Skeletal muscle tissue (tissue), 4 donors: Measurements from ENCODE around the gene KIZ. TPM values are rescaled to one million over a fixed set of nuclear protein-coding genes. Genes with fewer than 3 reads are reported as not detected.

ENCODE experiments used
- H3K27ac ChIP-seq: one replicate; pipeline ENCODE4 v1.7.0; 2013; ENCODE audit warnings: mild to moderate bottlenecking, low read depth, low read length, inconsistent platforms
- H3K27me3 ChIP-seq, 3 donors: one replicate each; pipeline ENCODE4 v1.7.0; 2013; ENCODE audit warnings: low read length in 3 of 3; ENCODE audit not compliant: control insufficient read depth in 3 of 3, insufficient read depth in 3 of 3
- H3K36me3 ChIP-seq, 3 donors: one replicate each; pipeline ENCODE4 v1.7.0; 2013; ENCODE audit warnings: low read length in 3 of 3; ENCODE audit not compliant: control insufficient read depth in 3 of 3, insufficient read depth in 3 of 3
- H3K4me1 ChIP-seq, 3 donors: one replicate each; pipeline ENCODE4 v1.7.0; 2013; ENCODE audit warnings: low read length in 3 of 3, mild to moderate bottlenecking in 3 of 3; ENCODE audit not compliant: control insufficient read depth in 3 of 3, insufficient read depth in 3 of 3
- H3K4me3 ChIP-seq, 3 donors: one replicate each; pipeline ENCODE4 v1.7.0; 2013; ENCODE audit warnings: low read length in 3 of 3
- H3K9ac ChIP-seq, 3 donors: one replicate each; pipeline ENCODE4 v1.7.0; 2013; ENCODE audit warnings: low read length in 3 of 3, mild to moderate bottlenecking in 3 of 3, moderate library complexity in 2 of 3, low read depth in 1 of 3
- H3K9me3 ChIP-seq, 3 donors: one replicate each; pipeline ENCODE4 v1.7.0; 2013; ENCODE audit warnings: low read length in 3 of 3; ENCODE audit not compliant: control insufficient read depth in 3 of 3
- total RNA-seq: library from RNA; depleted of rRNA; stranded (reverse); fragments of >200 nt; gene quantifications from one replicate; pipeline ENCODE4 v1.2.3, GENCODE V29; 2014
- donor health status: Osteomylitis.

The KIZ gene
- total RNA-seq, 1 donor from 2014 or later = 8.9 TPM

DNA sequence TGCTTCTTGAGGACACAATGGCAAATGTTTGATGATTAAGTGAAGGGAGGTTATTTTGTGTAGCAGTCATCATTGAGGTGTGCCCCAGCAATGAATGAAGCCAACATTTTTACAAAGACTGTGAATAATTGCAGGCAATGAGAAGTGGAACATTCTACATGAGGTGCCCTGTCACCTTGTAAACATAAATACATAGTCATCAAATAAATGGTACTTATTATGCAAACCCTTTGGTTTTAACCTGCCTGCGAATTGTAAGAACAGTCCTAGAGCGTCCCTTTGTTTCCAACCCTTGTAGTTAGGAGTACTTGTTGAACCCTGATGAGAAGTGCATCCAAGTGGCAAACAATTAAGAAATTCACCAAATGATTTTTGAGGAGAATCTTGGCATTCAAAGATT is 7.1 kb upstream of the KIZ start:
- no peak overlapping the region for H3K9ac ChIP-seq
- H3K36me3 ChIP-seq = no peaks in the 10 kb centered on the region
- no peak overlapping the region for H3K27ac ChIP-seq
- H3K4me3 ChIP-seq = no peak overlapping the region
- H3K27me3 ChIP-seq = peaks cover 0 to 11% (median 2%) of the 10 kb centered on the region in 3 donors
- H3K9me3 ChIP-seq = no peaks in the 10 kb centered on the region
- H3K4me1 ChIP-seq = no peaks in the 10 kb centered on the region

GRCh38 chr20:21124190-21124589 is 1.7 kb upstream of the KIZ start:
- Histone ChIP-seq H3K27me3 (no peaks in the 10 kb centered on the region), H3K9ac (no peak overlapping the region), H3K36me3 (no peaks in the 10 kb centered on the region), H3K4me3 (no peak overlapping the region), H3K27ac (no peak overlapping the region), H3K4me1 (peaks cover 4 to 11% (median 6%) of the 10 kb centered on the region in 3 donors), H3K9me3 (no peaks in the 10 kb centered on the region)

DNA sequence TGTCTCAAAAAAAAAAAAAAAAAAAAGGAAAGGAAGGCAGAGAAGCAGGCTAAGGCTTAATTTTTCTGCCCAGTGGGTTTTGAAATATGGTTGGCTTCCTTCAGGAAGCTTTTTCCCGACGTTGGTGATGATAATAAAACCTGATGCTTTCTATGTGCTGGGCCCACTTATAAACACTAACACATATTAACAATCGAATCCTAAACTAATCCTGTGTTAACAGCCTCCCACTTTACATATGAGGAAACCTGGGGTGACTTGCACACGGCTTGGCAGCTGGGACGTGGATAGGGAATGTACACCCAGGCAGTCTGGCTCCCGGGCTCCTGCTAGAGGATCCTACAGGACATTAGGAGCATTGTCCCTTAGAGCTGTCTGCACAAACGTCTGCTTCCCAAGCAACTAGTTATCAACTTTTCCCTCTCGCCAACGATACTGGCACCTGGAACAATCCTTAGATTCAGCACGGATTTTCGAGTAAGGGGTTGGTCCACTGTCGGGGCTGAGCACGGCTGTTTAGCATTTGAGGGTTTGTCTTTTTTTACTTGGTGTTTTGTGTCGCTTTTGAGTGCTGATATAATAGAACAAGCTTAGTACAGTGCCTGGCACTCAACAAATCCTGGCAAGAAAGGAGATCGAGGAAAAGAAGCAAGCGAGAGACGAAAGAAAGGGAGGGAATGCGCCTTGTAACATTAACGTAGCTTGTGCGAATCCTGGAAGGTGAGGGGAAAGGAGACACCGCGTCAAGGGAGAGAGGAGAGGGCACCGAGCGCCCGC is 622 bp upstream of the KIZ start:
- H3K36me3 ChIP-seq = peaks cover 0 to 5% (median 0%) of the 10 kb centered on the region in 3 donors
- peak overlapping the region; percentile 68 to 95 (median 87) for H3K4me3 ChIP-seq
- peak overlapping the region; percentile 70 to 89 (median 80) for H3K9ac ChIP-seq
- no peaks in the 10 kb centered on the region for H3K27me3 ChIP-seq
- no peaks in the 10 kb centered on the region for H3K9me3 ChIP-seq
- H3K27ac ChIP-seq = peak overlapping the region; percentile 86
- peaks cover 6 to 11% (median 7%) of the 10 kb centered on the region in 3 donors for H3K4me1 ChIP-seq

DNA sequence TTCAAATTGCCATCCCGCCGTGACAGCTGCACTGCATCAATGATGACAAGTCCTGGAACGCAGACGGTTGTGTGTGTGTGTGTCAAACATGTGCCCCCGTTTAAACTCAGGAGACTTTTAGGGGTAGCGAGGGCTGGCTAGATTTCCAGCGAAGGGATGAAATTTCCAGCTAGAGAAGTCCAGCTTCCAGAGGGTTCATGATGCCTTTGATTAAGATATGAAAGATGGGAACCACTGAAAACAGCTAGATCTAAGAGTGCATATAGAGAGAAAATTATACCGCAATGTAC is 644 bp downstream of the KIZ start:
- Histone ChIP-seq H3K4me3 (peak overlapping the region; percentile 78 to 89 (median 86)), H3K27me3 (no peaks in the 10 kb centered on the region), H3K27ac (peak overlapping the region; percentile 86), H3K36me3 (peaks cover 0 to 6% (median 0%) of the 10 kb centered on the region in 3 donors), H3K4me1 (peaks cover 6 to 11% (median 7%) of the 10 kb centered on the region in 3 donors), H3K9ac (peak overlapping the region; percentile 78 to 88 (median 81)), H3K9me3 (no peaks in the 10 kb centered on the region)

GRCh38 chr20:21127201-21127981 is 1.5 kb downstream of the KIZ start:
- peaks cover 0 to 6% (median 0%) of the 10 kb centered on the region in 3 donors for H3K36me3 ChIP-seq
- peaks cover 6 to 11% (median 7%) of the 10 kb centered on the region in 3 donors for H3K4me1 ChIP-seq
- no peaks in the 10 kb centered on the region for H3K27me3 ChIP-seq
- H3K9me3 ChIP-seq = no peaks in the 10 kb centered on the region
- H3K9ac ChIP-seq = peak overlapping the region in 1 of 3 donors; percentile 12
- peak overlapping the region in 1 of 3 donors; percentile 86 for H3K4me3 ChIP-seq
- H3K27ac ChIP-seq = no peak overlapping the region

- H3K27ac ChIP-seq = no peak overlapping the region
- H3K4me3 ChIP-seq = no peak overlapping the region
- no peaks in the 10 kb centered on the region for H3K27me3 ChIP-seq
- no peak overlapping the region for H3K9ac ChIP-seq
- H3K36me3 ChIP-seq = peaks cover 0 to 6% (median 3%) of the 10 kb centered on the region in 3 donors
- no peaks in the 10 kb centered on the region for H3K9me3 ChIP-seq
- H3K4me1 ChIP-seq = peaks cover 10 to 18% (median 11%) of the 10 kb centered on the region in 3 donors
Observed at GRCh38 chr20:21129861-21130260, 4.0 kb downstream of the KIZ start.

GRCh38 chr20:21133404-21133803 is 7.5 kb downstream of the KIZ start:
- H3K27ac ChIP-seq = no peak overlapping the region
- no peaks in the 10 kb centered on the region for H3K27me3 ChIP-seq

GRCh38 chr20:21133917-21134622 is 8.2 kb downstream of the KIZ start:
- H3K27me3 ChIP-seq = no peaks in the 10 kb centered on the region
- peaks cover 0 to 18% (median 7%) of the 10 kb centered on the region in 3 donors for H3K4me1 ChIP-seq
- peak overlapping the region in 1 of 3 donors; percentile 45 for H3K9ac ChIP-seq
- H3K36me3 ChIP-seq = peaks cover 0 to 6% (median 5%) of the 10 kb centered on the region in 3 donors
- no peak overlapping the region for H3K27ac ChIP-seq
- no peak overlapping the region for H3K4me3 ChIP-seq
- H3K9me3 ChIP-seq = no peaks in the 10 kb centered on the region

More at GRCh38 chr20:21133404-21133803, 7.5 kb downstream of the KIZ start:
- peaks cover 0 to 18% (median 7%) of the 10 kb centered on the region in 3 donors for H3K4me1 ChIP-seq
- no peaks in the 10 kb centered on the region for H3K9me3 ChIP-seq
- H3K9ac ChIP-seq = no peak overlapping the region
- no peak overlapping the region for H3K4me3 ChIP-seq
- H3K36me3 ChIP-seq = peaks cover 0 to 6% (median 5%) of the 10 kb centered on the region in 3 donors

DNA sequence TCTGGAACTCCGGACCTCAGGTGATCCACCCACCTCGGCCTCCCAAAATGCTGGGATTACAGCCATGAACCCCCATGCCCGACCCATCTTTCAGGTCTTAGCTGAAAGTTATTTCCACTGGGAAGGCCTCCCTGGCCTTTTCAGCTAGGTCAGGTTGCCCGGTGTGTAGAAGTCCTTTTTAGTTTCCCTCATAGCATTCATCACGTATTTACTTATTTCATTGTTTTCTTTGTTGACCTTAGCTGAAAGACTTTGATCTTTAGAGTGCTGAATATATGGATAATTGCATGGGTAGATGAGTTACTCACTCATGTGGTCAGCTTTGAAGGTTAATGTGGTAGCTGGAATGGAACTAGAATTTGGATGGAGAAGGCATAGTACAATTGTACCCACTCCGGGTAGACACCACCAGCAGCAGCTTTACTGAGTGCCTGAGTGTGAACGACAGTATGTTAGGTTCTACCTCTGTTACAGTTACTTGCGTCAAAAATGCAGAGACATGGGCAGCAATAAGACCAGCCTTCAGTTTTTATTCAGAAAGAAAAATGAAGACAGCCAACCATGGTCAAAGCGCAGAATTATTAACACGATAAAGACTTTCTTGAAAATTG is 9.1 kb downstream of the KIZ start:
- Histone ChIP-seq H3K9ac (no peak overlapping the region), H3K9me3 (no peaks in the 10 kb centered on the region), H3K36me3 (peaks cover 0 to 9% (median 5%) of the 10 kb centered on the region in 3 donors), H3K4me3 (no peak overlapping the region), H3K27me3 (no peaks in the 10 kb centered on the region), H3K4me1 (peaks cover 0 to 16% (median 7%) of the 10 kb centered on the region in 3 donors), H3K27ac (no peak overlapping the region)
